ENCODE results near the gene SNX6.

Gene SNX6

GRCh38 chr14:34620839-34621238 lies 9.1 kb downstream of the SNX6 start:
- no peaks in the 10 kb centered on the region for H3F3A ChIP-seq (ENCODE audit: low read depth)
- H2AFZ ChIP-seq (ENCODE audit: low read length): no peak overlapping the region
- H3K4me2 ChIP-seq (ENCODE audit: low read depth, low read length, poor library complexity, severe bottlenecking): no peak overlapping the region
- no peaks in the 10 kb centered on the region for H3K36me3 ChIP-seq (ENCODE audit: insufficient read depth, low read length)
- H4K20me1 ChIP-seq (ENCODE audit: insufficient read depth, low read length, poor library complexity, severe bottlenecking): peaks cover 19% of the 10 kb centered on the region
- no peak overlapping the region for H3K9ac ChIP-seq (ENCODE audit: low read depth, low read length, poor library complexity, severe bottlenecking)
- no peak overlapping the region for H3K4me3 ChIP-seq (ENCODE audit: low read length, poor library complexity, severe bottlenecking)
- H3K9me2 ChIP-seq (replicated peaks; ENCODE audit: low read depth, low read length): no peaks in the 10 kb centered on the region
- H3K9me3 ChIP-seq (ENCODE audit: insufficient read depth, low read depth, low read length): no peaks in the 10 kb centered on the region
- H3K27me3 ChIP-seq (ENCODE audit: insufficient read depth, low read length, poor library complexity, severe bottlenecking): no peaks in the 10 kb centered on the region
- no peak for TF ChIP-seq EZH2phosphoT487 (IDR thresholded peaks at IDR 0.05; ENCODE audit: borderline replicate concordance)
- no peak for TF ChIP-seq CTCF (conservative IDR thresholded peaks at IDR 0.05; ENCODE audit: low read length)
- H3K79me2 ChIP-seq (ENCODE audit: insufficient read depth, low read length): peaks cover 9% of the 10 kb centered on the region; the same call in 1 of the 2 replicates
- H3K4me1 ChIP-seq (ENCODE audit: insufficient read depth, low read length, poor library complexity, severe bottlenecking): no peaks in the 10 kb centered on the region

DNA sequence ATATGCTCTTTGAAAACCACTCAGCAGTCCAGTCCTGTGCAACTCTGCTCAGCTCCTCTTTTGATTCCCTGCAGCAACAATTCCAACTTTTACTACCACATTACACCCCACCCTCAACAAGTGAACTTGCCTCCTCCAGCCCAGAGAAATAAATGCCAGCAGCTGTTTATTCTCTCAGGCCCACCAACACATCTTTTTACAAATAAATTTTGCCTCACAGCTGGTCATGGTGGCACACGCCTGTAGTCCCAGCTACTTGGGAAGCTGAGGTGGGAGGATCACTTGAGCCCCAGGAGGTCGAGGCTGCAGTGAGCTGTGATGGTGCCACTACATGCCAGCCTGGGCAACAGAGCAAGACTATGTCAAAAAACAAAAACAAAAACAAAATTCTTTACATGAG lies 9.8 kb downstream of the SNX6 start:
- no peaks in the 10 kb centered on the region for H3F3A ChIP-seq (ENCODE audit: low read depth)
- no peaks in the 10 kb centered on the region for H3K36me3 ChIP-seq (ENCODE audit: insufficient read depth, low read length)
- H3K9ac ChIP-seq (ENCODE audit: low read depth, low read length, poor library complexity, severe bottlenecking): no peak overlapping the region
- no peak overlapping the region for H3K4me3 ChIP-seq (ENCODE audit: low read length, poor library complexity, severe bottlenecking)
- H3K9me2 ChIP-seq (replicated peaks; ENCODE audit: low read depth, low read length): no peaks in the 10 kb centered on the region
- H4K20me1 ChIP-seq (ENCODE audit: insufficient read depth, low read length, poor library complexity, severe bottlenecking): peaks cover 14% of the 10 kb centered on the region
- TF ChIP-seq EZH2phosphoT487 (IDR thresholded peaks at IDR 0.05; ENCODE audit: borderline replicate concordance) (no peak), CTCF (conservative IDR thresholded peaks at IDR 0.05; ENCODE audit: low read length) (no peak)
- no peak overlapping the region for H2AFZ ChIP-seq (ENCODE audit: low read length)
- no peaks in the 10 kb centered on the region for H3K27me3 ChIP-seq (ENCODE audit: insufficient read depth, low read length, poor library complexity, severe bottlenecking)
- H3K79me2 ChIP-seq (ENCODE audit: insufficient read depth, low read length): peaks cover 4% of the 10 kb centered on the region; the same call in 1 of the 2 replicates
- H3K4me2 ChIP-seq (ENCODE audit: low read depth, low read length, poor library complexity, severe bottlenecking): no peak overlapping the region
- no peaks in the 10 kb centered on the region for H3K9me3 ChIP-seq (ENCODE audit: insufficient read depth, low read depth, low read length)
- H3K4me1 ChIP-seq (ENCODE audit: insufficient read depth, low read length, poor library complexity, severe bottlenecking): peaks cover 1% of the 10 kb centered on the region

GRCh38 chr14:34619471-34619870 lies 10.5 kb downstream of the SNX6 start:
- H3K4me2 ChIP-seq (ENCODE audit: low read depth, low read length, poor library complexity, severe bottlenecking): no peak overlapping the region
- H3K9me2 ChIP-seq (replicated peaks; ENCODE audit: low read depth, low read length): no peaks in the 10 kb centered on the region
- no peak overlapping the region for H2AFZ ChIP-seq (ENCODE audit: low read length)
- no peaks in the 10 kb centered on the region for H3K36me3 ChIP-seq (ENCODE audit: insufficient read depth, low read length)
- no peaks in the 10 kb centered on the region for H3K9me3 ChIP-seq (ENCODE audit: insufficient read depth, low read depth, low read length)
- no peaks in the 10 kb centered on the region for H3K27me3 ChIP-seq (ENCODE audit: insufficient read depth, low read length, poor library complexity, severe bottlenecking)
- H3K4me3 ChIP-seq (ENCODE audit: low read length, poor library complexity, severe bottlenecking): no peak overlapping the region
- no peak for TF ChIP-seq EZH2phosphoT487 (IDR thresholded peaks at IDR 0.05; ENCODE audit: borderline replicate concordance)
- TF ChIP-seq CTCF (conservative IDR thresholded peaks at IDR 0.05; ENCODE audit: low read length): no peak
- no peaks in the 10 kb centered on the region for H3F3A ChIP-seq (ENCODE audit: low read depth)
- 0 out of 2 replicates have a peak, but pooled peaks cover 4% of the 10 kb centered on the region for H3K79me2 ChIP-seq (ENCODE audit: insufficient read depth, low read length)
- H3K4me1 ChIP-seq (ENCODE audit: insufficient read depth, low read length, poor library complexity, severe bottlenecking): peaks cover 7% of the 10 kb centered on the region
- H4K20me1 ChIP-seq (ENCODE audit: insufficient read depth, low read length, poor library complexity, severe bottlenecking): peaks cover 15% of the 10 kb centered on the region
- no peak overlapping the region for H3K9ac ChIP-seq (ENCODE audit: low read depth, low read length, poor library complexity, severe bottlenecking)
